ENCODE measurements around the gene MACROD2. TPM values are rescaled to one million over a fixed set of nuclear protein-coding genes. Genes with fewer than 3 reads are reported as not detected.

Gene MACROD2
- total and polyA plus RNA-seq, 2 of the 4 experiments (the other 2 are of a cell fraction), result not detected

- Histone ChIP-seq H3K27me3 (ENCODE audit: control insufficient read depth, insufficient read depth, low read length) (no peaks in the 10 kb centered on the region; the same call in 1 of the 2 replicates), H3K4me3 (ENCODE audit: insufficient read depth, low read depth, low read length) (no peak overlapping the region), H3K36me3 (ENCODE audit: control insufficient read depth, insufficient read depth, low read length) (no peaks in the 10 kb centered on the region), H3K79me1 (ENCODE audit: low read depth in 1 of 2, low read length in 2 of 2) (no peaks in the 10 kb centered on the region), H2BK15ac (ENCODE audit: low read depth, low read length) (no peak overlapping the region), H4K5ac (ENCODE audit: low read depth, low read length) (no peak overlapping the region), H2BK5ac (ENCODE audit: low read depth, low read length, poor library complexity, severe bottlenecking) (no peak overlapping the region), H4K20me1 (ENCODE audit: insufficient read depth, low read length) (no peaks in the 10 kb centered on the region), H4K8ac (ENCODE audit: low read depth in 2 of 2, low read length in 2 of 2) (no peak overlapping the region), H3K4me1 (ENCODE audit: control insufficient read depth, insufficient read depth, low read length) (no peaks in the 10 kb centered on the region; the same call in 1 of the 2 replicates), H3K23ac (ENCODE audit: low read depth, low read length) (no peak overlapping the region), H2AFZ (replicated peaks; ENCODE audit: low read length, poor library complexity) (no peak overlapping the region), H3K9ac (ENCODE audit: low read depth, low read length) (no peak overlapping the region), H3K4ac (ENCODE audit: low read depth, low read length) (no peak overlapping the region), H3K18ac (ENCODE audit: low read depth, low read length) (no peak overlapping the region), H3K14ac (replicated peaks; ENCODE audit: low read depth, low read length) (no peak overlapping the region), H4K91ac (ENCODE audit: insufficient read depth, low read depth, low read length) (no peak overlapping the region), H2BK20ac (ENCODE audit: low read depth, low read length) (no peak overlapping the region), H3K9me3 (ENCODE audit: control insufficient read depth, insufficient read depth, low read length) (peaks cover 3% of the 10 kb centered on the region; the same call in 1 of the 2 replicates), H2AK5ac (ENCODE audit: low read depth, low read length) (no peak overlapping the region), H3K4me2 (ENCODE audit: low read depth, low read length) (no peak overlapping the region), H3K9me1 (ENCODE audit: insufficient read depth, low read length) (no peaks in the 10 kb centered on the region), H3K56ac (ENCODE audit: extremely low read depth, insufficient read depth, low read length) (no peak overlapping the region), H3K27ac (ENCODE audit: insufficient read depth, low read length) (no peak overlapping the region), H2AK9ac (replicated peaks; ENCODE audit: low read depth, low read length, poor library complexity) (no peak overlapping the region), H2BK120ac (ENCODE audit: low read depth, low read length) (no peak overlapping the region)
- ChIA-PET CTCF (no interaction called here), POLR2A (ENCODE audit: unreplicated experiment) (no interaction called here)
- no CpG with 5 or more reads among the region's 5 CpGs for WGBS, 2 experiments (ENCODE audit: extremely low coverage in 2 of 2, insufficient read length in 1 of 2)
- ATAC-seq (ENCODE audit: low read depth), result no peak
- dilution Hi-C loops (cut with HindIII; ENCODE audit: low sequenced_read_pairs, unreplicated experiment), result no loop called here
- in situ Hi-C loops (cut with MboI; ENCODE audit: low sequenced_read_pairs), result no loop called here
- peak; percentile 57 for DNase-seq
- intact Hi-C loops (cut with micrococcal nuclease), result no loop called here
- TF ChIP-seq USF2 (IDR thresholded peaks at IDR 0.05; ENCODE audit: low read depth, low read length) (peak; percentile 70), RFX5 (IDR thresholded peaks at IDR 0.05; ENCODE audit: low read depth, low read length) (no peak), CHD1 (IDR thresholded peaks at IDR 0.05; ENCODE audit: low read depth, low read length) (no peak)
- BruUV-seq (replicated peaks), result no TSS peak
Observed at GRCh38 chr20:15582146-15582760, 1586.9 kb downstream of the MACROD2 start.

Data from IMR-90 (cell line).